ENCODE results near the gene RESP18.

- TF ChIP-seq POLR2AphosphoS5 (IDR thresholded peaks at IDR 0.05) (no peak), CTCF (IDR thresholded peaks at IDR 0.05) (no peak), EP300 (IDR thresholded peaks at IDR 0.05) (no peak), POLR2A (IDR thresholded peaks at IDR 0.05; ENCODE audit: low read depth) (no peak)
Observed at GRCh38 chr2:219284501-219285372, 47.8 kb downstream of the RESP18 start.

Data from esophagus muscularis mucosa (tissue), 4 donors.